ENCODE measurements around the gene SH3PXD2A.
"Not testable (repeated sequence)": the region's sequence is repeated elsewhere in the genome, so short reads cannot be mapped to it uniquely, and the experiment has no call there.

The SH3PXD2A gene

DNA sequence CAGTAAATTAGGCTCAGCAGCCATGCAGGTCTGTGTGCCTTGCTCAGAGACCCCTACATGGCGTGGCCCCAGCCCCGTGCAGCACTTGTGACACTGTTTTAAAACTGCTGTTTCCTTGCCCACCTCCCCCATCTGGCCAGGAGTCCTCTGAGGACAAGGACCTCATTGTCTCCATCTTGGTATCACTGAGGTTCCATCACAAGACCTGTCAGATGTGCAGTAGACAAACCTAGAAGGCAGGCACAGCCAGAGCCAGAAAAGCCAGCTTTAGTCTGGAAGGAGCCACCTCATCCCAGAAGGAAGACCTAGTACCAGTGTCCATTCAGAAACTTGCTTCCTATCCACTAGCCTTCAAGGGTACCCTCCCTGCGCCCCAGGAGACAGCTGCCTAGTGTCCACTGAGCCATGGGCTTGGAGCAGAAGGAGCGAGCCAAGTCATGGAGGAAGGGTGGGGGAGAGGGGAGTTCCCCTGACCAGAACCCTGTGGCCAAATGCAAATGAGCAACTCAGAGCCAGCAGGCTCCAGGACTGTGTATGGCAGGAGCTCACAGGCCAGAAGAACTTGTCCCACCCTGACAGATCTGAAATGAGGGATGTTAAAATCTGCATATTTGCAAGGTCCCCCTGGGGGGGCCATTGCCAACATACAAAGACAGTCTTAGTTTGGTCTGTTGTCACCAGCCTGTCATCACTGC lies 176.1 kb downstream of the SH3PXD2A start:
- DNase-seq, result no peak

DNA sequence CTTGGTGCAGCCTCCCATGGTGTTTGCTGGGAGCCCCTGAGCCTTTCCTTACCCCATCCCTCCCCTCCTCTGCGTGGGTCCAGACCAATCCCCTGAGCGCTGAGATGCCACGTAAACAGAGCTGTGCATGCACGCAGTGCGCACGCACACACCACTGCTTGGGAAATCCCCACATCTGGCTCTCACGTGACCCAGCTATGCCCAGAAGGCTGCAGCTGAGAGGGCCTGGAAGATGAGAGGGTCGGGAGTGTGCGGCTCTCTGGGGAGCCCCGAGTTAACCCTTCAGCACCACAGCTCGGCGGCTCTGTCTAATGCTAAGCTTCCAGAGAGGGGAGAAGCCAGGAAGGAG lies 177.2 kb downstream of the SH3PXD2A start:
- no peak for DNase-seq

DNA sequence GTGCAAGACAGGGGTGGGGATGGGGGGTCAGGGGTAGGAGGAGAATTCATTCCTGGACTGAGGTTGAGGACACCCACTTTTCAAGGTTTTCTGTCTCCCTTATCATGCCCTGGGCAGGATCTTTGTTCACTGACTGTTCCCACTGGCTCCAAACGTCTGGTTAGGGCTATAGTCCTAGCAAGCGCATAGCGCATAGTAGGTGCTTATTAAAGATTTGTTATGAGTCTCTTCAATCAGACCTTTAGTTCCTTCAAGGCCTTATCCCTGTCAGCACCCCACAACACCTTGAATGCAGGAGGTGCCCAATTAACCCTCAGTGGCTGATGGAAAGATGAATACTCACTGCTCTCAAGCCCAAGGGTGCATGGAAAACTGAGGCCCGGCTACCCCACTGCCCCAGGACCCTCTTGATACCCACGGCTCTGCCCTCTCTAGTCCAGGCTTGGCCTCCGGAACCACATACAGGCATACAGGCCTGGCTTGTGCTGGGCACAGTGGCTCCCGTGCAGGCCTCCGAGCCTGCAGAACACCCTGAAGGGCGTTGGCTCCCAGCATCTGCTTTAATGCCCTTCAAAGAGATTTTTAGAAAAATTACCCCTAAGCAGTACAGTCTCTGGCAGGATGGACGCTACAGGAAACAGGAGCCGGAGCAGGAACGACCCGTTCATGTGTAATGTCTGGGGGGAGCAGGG lies 177.7 kb downstream of the SH3PXD2A start:
- DNase-seq, result no peak

DNA sequence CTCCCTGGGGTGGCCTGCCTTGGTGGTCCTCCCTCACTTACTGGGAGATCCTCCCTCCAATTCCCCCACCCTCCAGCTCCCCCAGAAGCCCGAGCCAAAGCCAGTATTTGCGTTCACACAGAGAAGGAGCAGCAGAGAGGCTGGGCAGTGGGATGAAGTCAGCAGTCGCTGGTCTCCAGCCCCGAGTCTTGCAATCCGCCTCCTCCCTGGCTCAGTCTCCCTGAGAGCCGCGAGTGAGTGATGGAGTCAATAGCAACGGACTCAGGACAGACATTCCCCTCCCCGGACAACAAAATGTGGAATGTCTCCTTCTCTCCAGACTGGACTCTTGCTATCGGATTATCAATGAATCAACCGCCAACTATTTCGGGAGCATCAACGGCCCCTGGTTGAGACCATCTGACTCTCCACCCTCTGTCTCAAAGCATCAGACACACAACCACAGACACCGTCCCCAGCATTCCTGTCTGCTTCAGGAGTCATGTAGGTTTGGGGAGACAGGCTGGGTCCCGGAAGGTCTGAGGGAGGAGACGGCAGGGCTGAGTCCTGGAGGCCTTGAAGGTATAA lies 178.4 kb downstream of the SH3PXD2A start:
- no peak for DNase-seq

DNA sequence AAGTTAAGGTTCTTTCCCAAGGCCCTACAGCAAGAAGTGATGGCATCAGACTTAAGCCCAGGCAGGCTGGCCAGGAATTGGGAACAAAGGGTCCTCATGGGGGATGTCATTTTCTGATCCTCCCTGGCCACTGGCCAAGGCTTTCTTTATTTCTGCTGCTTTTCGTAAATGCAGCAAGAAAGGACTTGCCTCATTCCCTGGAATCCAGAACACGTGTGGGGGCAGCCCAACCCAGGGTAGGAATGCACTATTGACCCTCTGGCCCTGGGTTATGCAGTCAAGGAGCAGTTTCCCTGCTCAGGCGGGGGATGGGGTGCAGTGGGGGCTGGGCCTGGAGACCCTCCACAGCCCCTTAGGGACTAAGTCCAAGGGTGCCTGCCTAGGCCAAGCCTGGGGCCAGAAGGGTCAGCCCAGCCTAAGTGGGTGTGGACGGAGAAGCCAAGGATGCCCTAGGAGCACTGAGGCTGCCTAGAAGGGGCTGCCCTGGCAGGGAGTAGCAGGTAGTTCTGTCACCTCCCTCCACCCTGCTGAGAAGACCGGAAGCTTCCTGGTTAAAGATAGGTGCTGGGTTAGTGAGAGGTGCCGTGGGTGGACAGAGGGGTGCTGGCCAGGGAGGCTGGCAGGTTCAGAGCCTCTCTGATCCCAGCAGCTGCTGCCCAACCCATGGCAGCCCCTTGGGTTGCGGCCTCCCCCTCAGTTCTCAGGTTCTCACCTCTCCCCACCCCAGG lies 179.2 kb downstream of the SH3PXD2A start:
- DNase-seq, result no peak

DNA sequence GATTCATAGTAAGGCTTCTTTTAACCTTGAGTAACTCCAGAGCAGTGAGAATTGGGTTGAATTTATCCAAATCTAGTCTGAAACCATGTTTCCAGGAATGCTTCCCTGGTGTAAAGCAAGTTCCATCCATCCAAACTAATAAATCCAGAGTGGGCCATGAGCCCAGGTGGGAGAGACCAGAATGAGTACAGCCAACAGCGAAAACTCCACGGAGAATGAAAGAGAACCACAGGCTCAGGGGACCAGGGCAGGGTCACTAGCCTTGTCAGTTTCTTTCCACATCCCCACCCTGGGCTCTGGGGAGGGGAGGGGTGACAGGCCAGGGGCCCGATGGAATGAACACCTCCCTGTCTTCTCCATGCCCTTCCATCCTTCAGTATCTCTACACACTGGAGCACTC lies 181.8 kb downstream of the SH3PXD2A start:
- DNase-seq, result no peak

DNA sequence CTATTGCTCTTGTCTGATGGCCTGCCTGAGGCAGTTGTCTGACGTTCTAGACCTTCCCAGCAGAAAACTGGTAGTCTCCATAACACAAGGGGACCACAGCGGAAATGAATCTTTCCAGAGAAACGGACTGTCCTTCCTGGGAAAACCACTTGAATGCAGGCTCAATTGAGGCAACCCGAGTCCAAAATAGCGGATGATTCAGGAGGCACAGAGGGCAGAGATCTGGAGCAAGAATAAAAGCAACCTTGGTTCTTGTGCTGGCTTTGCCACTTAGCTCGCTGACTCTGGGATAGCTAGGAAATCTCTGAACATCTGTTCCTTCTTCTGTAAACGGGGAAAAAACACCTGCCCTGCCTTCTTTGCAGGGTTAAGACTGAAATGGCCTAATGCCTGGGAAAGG lies 183.0 kb downstream of the SH3PXD2A start:
- DNase-seq, result no peak

DNA sequence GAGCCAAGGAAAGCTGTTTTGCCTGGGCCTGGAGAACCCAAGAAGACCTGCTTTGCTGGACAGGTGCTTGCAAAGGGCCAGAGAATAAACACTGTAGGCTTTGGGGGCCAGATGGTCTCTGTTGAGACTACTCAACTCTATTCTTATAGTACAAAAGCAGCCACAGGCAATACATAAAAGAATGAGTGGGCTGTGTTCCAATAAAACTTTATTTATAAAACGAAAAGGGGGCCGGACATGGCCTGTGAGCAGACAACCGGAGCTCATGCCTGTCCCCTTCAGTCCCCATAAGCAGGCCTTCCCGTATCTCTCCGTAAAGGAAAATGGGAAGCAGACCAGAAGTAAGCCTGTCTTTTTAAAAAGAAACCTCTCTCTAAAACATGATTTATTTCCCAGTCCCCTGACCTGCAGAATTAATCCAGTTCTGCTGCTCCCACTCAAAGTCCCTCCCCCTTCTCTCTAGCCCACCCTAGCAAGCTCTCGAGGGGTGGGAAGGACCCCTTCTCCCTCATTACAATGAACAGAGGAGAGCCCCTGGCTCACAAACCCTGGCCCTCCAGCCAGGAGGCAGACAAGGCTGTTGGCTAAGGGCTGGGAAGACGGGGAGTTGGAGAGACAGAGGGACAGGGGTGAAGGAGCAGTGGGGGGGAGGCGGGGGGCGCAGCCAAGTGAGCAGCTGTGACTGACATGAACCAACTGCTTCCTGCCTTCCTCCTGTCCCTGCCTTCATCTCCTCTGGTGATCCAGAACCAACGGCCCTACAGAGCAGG lies 184.1 kb downstream of the SH3PXD2A start:
- no peak for DNase-seq

DNA sequence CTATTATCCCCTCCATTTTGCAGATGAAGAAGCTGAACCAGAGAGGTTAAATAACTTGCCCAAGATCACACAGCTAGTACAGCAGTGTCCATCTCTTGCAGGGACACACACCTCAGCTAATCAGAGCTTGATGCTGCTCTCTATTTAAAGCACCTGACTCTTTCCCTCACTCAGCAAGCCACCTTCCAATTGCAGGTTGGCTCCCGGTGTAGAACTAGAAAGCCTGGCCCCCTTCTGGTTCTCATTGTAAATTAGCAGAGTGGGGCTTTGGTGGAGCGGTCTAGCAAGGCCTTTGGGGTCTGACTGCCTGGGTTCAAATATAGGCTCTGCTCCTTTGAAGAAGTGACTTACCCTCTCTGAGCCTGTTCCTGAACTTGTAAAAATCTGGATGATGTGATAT lies 185.4 kb downstream of the SH3PXD2A start:
- no peak for DNase-seq

DNA sequence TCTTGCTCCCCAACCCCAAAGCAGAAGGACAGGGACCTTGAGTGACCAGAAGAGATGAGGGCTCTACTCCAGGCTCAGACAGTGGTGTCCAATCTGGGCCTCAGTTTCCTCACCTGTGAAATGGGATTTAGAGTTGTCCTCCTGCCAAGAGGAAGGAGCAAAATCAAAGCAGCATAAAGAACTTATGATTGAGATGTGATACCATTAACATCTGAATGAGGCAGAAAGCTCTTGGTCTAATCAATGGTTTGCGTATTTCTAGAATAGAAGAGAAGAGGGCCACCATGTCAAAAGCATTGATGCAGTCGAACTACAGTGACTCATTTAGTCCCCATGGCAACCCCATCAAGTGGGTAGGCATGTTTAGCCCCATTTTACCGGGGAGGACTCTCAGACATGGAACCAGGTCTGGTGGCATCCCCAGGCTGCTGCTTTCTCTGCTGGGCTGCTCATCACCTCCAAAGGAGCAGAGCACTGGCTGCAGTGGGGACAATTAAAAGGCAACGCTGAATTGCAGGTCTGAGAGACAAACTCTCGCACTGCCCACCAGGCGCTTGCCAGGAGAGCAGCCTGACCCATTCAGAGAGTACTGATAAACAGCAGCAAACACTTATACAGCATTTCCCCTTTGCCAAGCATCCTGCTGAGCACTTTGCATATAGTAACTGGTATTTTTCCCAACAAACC lies 186.0 kb downstream of the SH3PXD2A start:
- no peak for DNase-seq

DNA sequence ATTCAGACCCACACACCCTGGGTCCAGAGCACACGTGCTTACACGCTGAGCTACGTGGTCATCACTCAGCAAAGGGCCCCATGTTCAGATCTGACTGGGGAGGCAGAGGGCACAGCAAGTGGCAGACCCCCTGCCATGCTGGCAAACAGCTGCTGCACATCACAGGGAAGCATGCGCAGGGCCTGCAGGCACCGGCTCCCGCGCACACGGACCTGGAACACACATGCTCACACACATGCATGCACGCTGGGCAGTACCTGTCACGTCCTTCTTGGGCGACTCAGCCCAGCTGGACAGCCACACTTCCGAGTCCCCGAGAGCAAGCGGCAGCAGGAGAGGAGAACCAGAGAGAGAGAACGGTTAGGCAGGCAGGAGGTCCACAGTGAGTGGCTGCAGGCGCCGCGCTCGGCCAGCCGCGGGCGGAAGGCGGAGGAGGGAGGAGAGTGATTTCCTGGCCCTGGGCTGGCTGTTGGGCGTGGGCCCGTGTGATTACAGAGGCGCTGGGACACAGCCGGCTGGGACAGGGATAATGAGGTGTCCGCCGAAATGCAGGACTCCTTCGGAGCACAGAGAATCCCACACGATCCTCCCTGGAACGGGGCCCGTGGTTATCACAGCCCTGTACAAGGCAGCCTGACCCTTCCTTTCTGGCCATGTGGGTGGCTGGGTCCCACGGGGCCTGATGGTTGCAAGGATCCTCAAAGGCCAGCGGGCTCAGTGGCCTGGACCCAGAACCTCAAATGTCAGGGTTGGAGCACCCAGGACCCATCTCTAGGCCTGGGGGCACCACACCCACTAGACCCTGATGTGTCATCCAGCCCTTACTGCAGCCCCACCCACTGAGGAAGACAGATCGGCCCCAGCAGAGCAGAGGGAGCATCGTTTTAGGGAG lies 186.8 kb downstream of the SH3PXD2A start:
- peak; percentile 76 for DNase-seq

DNA sequence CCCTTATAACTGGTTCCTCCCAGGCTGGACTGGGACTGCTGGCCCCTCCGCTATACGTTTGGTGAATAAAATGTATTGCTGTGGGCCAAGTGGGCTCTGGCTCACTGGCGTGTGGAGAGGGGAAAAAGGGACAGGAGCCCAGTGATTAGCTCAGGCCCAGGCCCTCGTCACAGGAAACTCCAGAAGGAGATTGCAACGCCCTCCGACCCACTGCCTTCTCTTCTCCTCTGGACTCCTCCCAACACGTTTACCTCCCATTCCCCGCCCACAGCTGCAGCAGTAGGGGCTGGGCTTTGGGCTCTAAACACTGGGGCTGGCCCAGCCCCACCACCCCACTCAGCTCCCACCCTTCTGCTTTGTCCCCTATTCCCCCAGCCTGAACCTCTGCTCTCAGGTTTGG lies 188.0 kb downstream of the SH3PXD2A start:
- DNase-seq, result peak; percentile 69

DNA sequence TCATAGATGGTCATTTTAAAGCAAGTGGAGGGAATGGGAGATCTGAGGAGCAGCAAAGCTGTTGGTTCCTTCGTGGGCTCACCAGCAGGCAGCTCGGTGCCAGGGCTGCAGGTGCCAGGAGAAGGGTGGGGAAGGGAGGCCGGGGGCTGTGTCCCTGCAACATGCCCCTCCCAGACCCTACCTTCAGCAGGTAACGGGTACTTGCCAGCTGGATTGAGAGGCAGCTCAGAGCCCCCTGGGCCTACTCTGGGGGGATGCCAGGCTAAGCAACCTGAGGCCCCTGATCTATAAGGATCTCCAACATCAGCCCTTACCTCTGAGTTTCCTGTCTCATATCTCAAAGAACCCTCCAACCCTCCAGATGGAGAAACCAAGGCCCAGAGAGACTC lies 188.6 kb downstream of the SH3PXD2A start:
- no peak for DNase-seq

DNA sequence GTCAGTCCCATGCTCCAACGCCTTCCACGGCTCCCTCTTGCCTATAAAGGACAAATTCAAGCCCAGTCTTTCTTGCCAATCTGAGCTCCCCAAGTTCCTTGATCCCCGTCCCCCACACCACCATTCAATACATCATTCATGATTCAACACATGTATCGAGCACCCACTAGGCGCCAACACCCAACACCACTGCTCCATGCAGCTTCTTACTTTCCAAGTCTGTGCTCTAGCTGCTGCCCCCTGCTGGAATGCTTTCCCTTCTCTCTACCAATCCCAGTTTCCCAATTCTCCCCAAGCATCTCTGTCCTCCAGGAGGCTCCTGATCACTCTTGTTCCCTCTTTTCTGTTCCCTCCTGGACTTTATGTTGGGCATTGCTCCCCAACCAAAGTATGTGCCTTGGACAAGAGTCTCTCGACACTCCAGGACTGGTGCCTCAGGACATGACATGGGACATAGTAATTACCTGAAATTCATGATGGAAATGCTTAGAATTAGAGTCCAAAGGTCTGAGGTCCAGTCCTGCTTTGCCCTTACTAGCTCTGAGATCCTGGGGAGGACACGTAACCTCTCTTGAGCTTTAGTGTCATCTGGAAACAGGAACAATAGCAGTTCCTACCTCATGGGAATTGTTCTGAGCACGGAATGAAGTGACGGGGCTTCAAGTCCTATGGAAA lies 189.2 kb downstream of the SH3PXD2A start:
- DNase-seq, result peak; percentile 65

DNA sequence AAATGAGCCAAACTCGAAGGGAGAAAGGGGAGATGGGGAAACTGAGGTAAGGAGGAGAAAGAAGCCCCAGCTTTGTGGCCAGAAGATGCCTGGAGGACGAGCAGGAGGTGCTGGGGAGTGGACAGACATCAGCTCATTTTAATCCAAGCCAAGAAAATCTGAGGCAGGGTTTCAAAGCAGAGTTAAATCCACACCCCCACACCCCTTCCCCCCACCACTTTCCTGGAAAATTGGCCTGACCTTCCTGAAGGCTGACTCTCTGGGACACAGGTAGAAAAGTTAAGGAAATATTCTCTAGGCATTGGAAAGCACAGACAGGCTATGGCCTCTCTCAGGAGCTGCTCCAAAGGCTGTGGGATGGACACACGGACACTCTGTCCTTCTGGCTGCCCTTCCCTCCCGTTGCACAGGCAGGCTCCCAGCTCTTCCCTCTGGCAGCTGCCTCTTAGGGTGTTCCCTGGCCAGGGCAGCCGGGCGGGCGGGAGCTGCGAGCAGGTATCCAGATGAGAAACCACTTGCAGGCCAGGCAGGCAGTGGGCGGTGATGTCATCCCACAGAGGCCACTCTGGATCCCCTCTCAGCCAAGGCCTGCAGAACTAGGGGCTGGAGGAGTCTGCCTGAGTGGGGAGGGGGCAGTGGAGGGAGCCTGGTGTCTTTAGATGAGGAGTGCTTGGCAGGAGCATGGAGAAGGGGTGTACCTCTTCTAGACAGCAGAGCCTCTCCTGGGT lies 190.1 kb downstream of the SH3PXD2A start:
- no peak for DNase-seq

DNA sequence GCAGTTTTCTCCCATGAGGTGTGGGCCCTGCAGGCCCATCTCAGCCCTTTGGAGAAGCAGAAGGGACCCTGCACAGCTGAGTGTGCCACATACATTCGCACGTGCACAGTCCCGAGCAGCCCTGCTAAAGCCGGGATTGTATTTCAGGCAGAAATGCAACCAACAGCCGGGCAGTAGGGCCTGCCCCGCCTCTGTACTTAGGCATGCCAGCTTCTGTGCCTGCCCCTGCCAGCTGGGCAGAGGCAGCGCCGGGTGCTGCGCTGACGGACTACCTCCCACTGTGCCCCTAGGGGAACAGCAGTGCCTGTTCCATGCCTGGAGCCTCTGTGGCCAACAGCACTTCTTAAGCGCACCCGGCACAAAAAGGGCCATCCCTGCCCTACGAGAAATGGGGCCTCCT lies 191.6 kb downstream of the SH3PXD2A start:
- DNase-seq, result no peak

DNA sequence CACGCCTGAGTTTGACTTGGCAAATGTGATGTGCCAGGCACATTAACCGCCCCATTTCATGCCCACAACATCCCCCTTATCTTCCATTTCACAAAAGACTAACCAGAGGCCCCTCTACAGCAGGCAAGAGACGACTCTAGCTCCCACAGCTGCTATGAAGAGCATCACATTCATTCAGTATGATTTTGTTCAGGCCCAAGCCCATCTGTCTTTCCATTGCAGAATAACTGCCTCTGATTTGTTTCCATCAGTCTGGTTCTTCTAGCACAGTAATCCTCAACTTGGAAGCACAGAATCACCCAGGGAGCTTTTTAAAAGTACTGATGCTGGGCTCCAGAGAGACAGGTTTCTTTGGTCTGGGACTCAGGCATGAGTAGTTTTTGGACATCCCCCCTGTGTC lies 192.1 kb downstream of the SH3PXD2A start:
- DNase-seq, result no peak

DNA sequence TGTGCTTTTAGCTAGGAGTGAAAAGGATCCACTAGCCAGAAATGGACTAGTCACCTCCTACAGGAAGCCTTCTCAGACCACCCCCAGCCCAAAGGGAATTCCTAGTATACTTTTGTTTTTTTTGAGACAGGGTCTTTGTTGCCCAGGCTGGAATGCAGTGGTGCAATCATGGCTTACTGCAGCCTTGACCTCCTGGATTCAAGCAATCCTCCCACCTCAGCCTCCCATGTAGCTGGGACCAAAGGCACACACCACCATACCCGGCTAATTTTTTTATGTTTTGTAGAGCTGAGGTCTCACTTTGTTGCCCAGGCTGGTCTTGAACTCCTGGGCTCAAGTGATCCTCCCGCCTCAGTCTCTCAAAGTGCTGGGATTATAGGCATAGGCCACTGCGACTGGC lies 192.7 kb downstream of the SH3PXD2A start:
- not testable (repeated sequence) for DNase-seq

DNA sequence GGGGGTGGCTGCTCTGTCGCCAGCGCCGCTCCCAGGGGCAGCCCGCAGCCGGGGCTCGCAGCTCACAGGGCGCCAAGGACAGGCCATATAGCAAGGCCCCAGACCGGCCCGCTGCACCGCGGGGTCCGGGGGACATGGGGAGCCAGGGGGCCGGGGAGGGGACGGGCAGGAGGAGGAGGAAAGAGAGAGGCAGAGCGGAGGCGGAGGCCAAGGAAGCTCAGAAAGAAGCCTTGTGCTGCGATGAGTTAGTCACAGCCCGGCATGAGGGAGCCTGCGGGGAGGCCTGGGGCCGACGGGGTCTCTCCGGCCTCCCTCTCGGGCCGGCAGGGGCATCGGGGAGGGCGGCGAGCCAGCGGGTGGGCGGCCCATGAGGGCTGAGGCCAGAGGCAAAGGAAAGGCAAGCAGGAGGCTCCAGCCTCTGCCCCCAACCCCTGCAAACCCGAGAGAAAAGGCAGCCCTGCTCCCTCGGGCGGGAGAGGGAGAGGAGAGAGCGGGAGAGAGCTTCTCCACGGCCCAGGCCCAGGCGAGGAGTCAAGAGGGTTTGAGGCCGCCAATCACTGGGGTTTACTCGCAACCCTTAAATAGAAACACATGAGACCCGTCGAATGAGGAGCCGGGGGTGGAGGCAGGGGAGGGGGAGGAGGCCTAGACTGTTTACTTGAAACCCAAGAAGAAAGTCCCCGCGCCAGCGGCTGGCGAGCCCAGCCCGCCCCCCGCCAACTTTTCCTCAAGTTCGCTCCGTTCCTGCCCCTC lies 194.0 kb downstream of the SH3PXD2A start:
- peak; percentile 90 for DNase-seq
